HG03565 (cell line): Measurements from ENCODE around the gene DNM2.
A peak's percentile ranks its signal among the peaks of the same experiment; 100 is the strongest.

ENCODE experiments used
- ATAC-seq: cut with Tn5 transposase; IDR thresholded peaks from one replicate; pipeline ENCODE4 v1.9.1; 2021; ENCODE audit warnings: mild to moderate bottlenecking, moderate library complexity; ENCODE audit not compliant: unreplicated experiment

DNM2 gene

GRCh38 chr19:10769533-10770491 lies 51.9 kb downstream of the DNM2 start:
- ATAC-seq = no peak

- ATAC-seq = no peak
Observed at GRCh38 chr19:10773969-10774368, 56.1 kb downstream of the DNM2 start.

GRCh38 chr19:10774893-10775292 lies 57.0 kb downstream of the DNM2 start:
- ATAC-seq = no peak

GRCh38 chr19:10776900-10777650 lies 59.2 kb downstream of the DNM2 start:
- ATAC-seq = no peak

GRCh38 chr19:10780368-10780767 lies 62.5 kb downstream of the DNM2 start:
- no peak for ATAC-seq

GRCh38 chr19:10782795-10783194 lies 64.9 kb downstream of the DNM2 start:
- no peak for ATAC-seq

- no peak for ATAC-seq
Observed at GRCh38 chr19:10784257-10784656, 66.4 kb downstream of the DNM2 start.

- no peak for ATAC-seq
Observed at GRCh38 chr19:10788146-10788545, 70.3 kb downstream of the DNM2 start.

GRCh38 chr19:10789866-10790265 lies 72.0 kb downstream of the DNM2 start:
- ATAC-seq = no peak

GRCh38 chr19:10796653-10797052 lies 78.8 kb downstream of the DNM2 start:
- no peak for ATAC-seq

GRCh38 chr19:10797078-10797477 lies 79.2 kb downstream of the DNM2 start:
- ATAC-seq = no peak

- peak; percentile 40 for ATAC-seq
Observed at GRCh38 chr19:10797541-10798256, 79.8 kb downstream of the DNM2 start.

- ATAC-seq = no peak
Observed at GRCh38 chr19:10800488-10800887, 82.6 kb downstream of the DNM2 start.

GRCh38 chr19:10802479-10802878 lies 84.6 kb downstream of the DNM2 start:
- ATAC-seq = no peak

- ATAC-seq = no peak
Observed at GRCh38 chr19:10803252-10803651, 85.4 kb downstream of the DNM2 start.

- ATAC-seq = no peak
Observed at GRCh38 chr19:10805065-10805757, 87.3 kb downstream of the DNM2 start.

GRCh38 chr19:10805758-10806247 lies 87.9 kb downstream of the DNM2 start:
- ATAC-seq = no peak

- ATAC-seq = no peak
Observed at GRCh38 chr19:10808937-10809649, 91.2 kb downstream of the DNM2 start.

- ATAC-seq = no peak
Observed at GRCh38 chr19:10809651-10810285, 91.9 kb downstream of the DNM2 start.
